Neural cell (in vitro differentiated cells): ENCODE data around the gene MGLL. TPM values are rescaled to one million over a fixed set of nuclear protein-coding genes. Genes with fewer than 3 reads are reported as not detected.

Source experiments
- H2AFZ ChIP-seq: fragments of 200-600, 300-800 bp; sonication (generic), shearing (Covaris generic); 2 replicates; pipeline ENCODE4 v1.6.0; 2014; ENCODE audit warnings: low read depth, mild to moderate bottlenecking, antibody characterized with exemption, low read length, moderate library complexity
- H3F3A ChIP-seq: fragments of 200-600 bp; shearing (Covaris generic); 2 replicates; pipeline ENCODE4 v1.6.1; 2016; ENCODE audit warnings: mild to moderate bottlenecking, moderate library complexity, mixed read lengths, antibody characterized with exemption, low read length; ENCODE audit not compliant: insufficient read depth, poor library complexity, severe bottlenecking
- H3K27ac ChIP-seq: fragments of 200-600, 300-800 bp; sonication (generic), shearing (Covaris generic); 2 replicates; pipeline ENCODE4 v1.5.1; 2014; ENCODE audit warnings: mild to moderate bottlenecking, low read length, moderate library complexity
- H3K27me3 ChIP-seq: fragments of 300-800, 200-600 bp; sonication (generic), shearing (Covaris generic); 2 replicates; pipeline ENCODE4 v1.6.0; 2014; ENCODE audit warnings: mild to moderate bottlenecking, low read depth, low read length, moderate library complexity; ENCODE audit not compliant: insufficient read depth
- H3K36me3 ChIP-seq: fragments of 300-800, 200-600 bp; sonication (generic), shearing (Covaris generic); 2 replicates; pipeline ENCODE4 v1.5.1; 2014; ENCODE audit warnings: mild to moderate bottlenecking, antibody characterized with exemption, low read length, moderate library complexity; ENCODE audit not compliant: insufficient read depth
- H3K4me2 ChIP-seq: fragments of 300-800, 200-600 bp; sonication (generic), shearing (Covaris generic); 2 replicates; pipeline ENCODE4 v1.6.0; 2014; ENCODE audit warnings: mild to moderate bottlenecking, low read length
- H3K4me3 ChIP-seq: fragments of 300-800, 200-600 bp; sonication (generic), shearing (Covaris generic); 2 replicates; pipeline ENCODE4 v1.5.1; 2014; ENCODE audit warnings: mild to moderate bottlenecking, low read length, moderate library complexity
- H3K79me2 ChIP-seq: fragments of 200-600 bp; shearing (Covaris generic); replicated peaks from 2 replicates; pipeline ENCODE4 v1.6.0; 2014; ENCODE audit warnings: mild to moderate bottlenecking, low read length, moderate library complexity; ENCODE audit not compliant: insufficient read depth
- H3K9ac ChIP-seq: fragments of 300-800, 200-600 bp; sonication (generic), shearing (Covaris generic); 2 replicates; pipeline ENCODE4 v1.6.1; 2016; ENCODE audit warnings: mild to moderate bottlenecking, low read length, mixed read lengths
- H3K9me2 ChIP-seq: fragments of 200-600 bp; shearing (Covaris generic); 2 replicates; pipeline ENCODE4 v1.6.1; 2016; ENCODE audit warnings: mild to moderate bottlenecking, low read length, mixed read lengths; ENCODE audit not compliant: insufficient read depth
- H3K9me3 ChIP-seq: fragments of 200-600, 300-800 bp; sonication (generic), shearing (Covaris generic); 2 replicates; pipeline ENCODE4 v1.6.1; 2016; ENCODE audit warnings: mild to moderate bottlenecking, mixed run types, low read length, moderate library complexity, mixed read lengths
- H4K20me1 ChIP-seq: fragments of 200-600 bp; shearing (Covaris generic); 2 replicates; pipeline ENCODE4 v1.6.1; 2016; ENCODE audit warnings: mild to moderate bottlenecking, mixed run types; ENCODE audit not compliant: insufficient read depth
- EP300 ChIP-seq: fragments of 450-650 bp; conservative IDR thresholded peaks from 2 replicates; pipeline ENCODE4 v1.6.1; 2014; ENCODE audit warnings: antibody characterized with exemption, mild to moderate bottlenecking, moderate library complexity; ENCODE audit not compliant: poor library complexity, severe bottlenecking
- EZH2 ChIP-seq: fragments of 200-600, 300-800 bp; shearing (Covaris generic), sonication (generic); IDR thresholded peaks from 2 replicates; pipeline ENCODE4 v1.6.1; 2014; ENCODE audit warnings: antibody characterized with exemption, low read length, borderline replicate concordance, mild to moderate bottlenecking; ENCODE audit not compliant: insufficient read depth, poor library complexity, severe bottlenecking
- MXI1 ChIP-seq: fragments of 450-650 bp; conservative IDR thresholded peaks from 2 replicates; pipeline ENCODE4 v1.6.1; 2014; ENCODE audit warnings: antibody characterized with exemption, mild to moderate bottlenecking; ENCODE audit not compliant: poor library complexity, severe bottlenecking
- POLR2AphosphoS5 ChIP-seq: IDR thresholded peaks from 2 replicates; pipeline ENCODE4 v1.6.1; 2012
- RAD21 ChIP-seq: fragments of 450-650 bp; conservative IDR thresholded peaks from 2 replicates; pipeline ENCODE4 v1.6.1; 2014; ENCODE audit warnings: antibody characterized with exemption, mild to moderate bottlenecking, moderate library complexity
- REST ChIP-seq: IDR thresholded peaks from 2 replicates; pipeline ENCODE4 v1.6.1; 2012; ENCODE audit warnings: borderline replicate concordance
- SMC3 ChIP-seq: fragments of 450-650 bp; conservative IDR thresholded peaks from 2 replicates; pipeline ENCODE4 v1.6.1; 2014; ENCODE audit warnings: antibody characterized with exemption, mild to moderate bottlenecking, moderate library complexity; ENCODE audit not compliant: poor library complexity
- TAF1 ChIP-seq: IDR thresholded peaks from 2 replicates; pipeline ENCODE4 v1.6.1; 2012; ENCODE audit warnings: low read depth
- polyA plus RNA-seq: library from polyadenylated mRNA; depleted of rRNA; stranded (reverse); fragments of >200 nt; gene quantifications from 2 replicates; pipeline ENCODE4 v1.2.3, GENCODE V29; 2014
- TF ChIP-seq, protein P1 (sequence below): fragments of 450-650 bp; IDR thresholded peaks from 2 replicates; pipeline ENCODE4 v1.5.1; 2014; ENCODE audit warnings: antibody characterized with exemption, mild to moderate bottlenecking, moderate library complexity; ENCODE audit not compliant: poor library complexity, severe bottlenecking

Gene MGLL
- polyA plus RNA-seq, 1 donor from 2014 or later = 2.0 TPM

- Histone ChIP-seq H4K20me1 (no peaks in the 10 kb centered on the region), H3F3A (no peaks in the 10 kb centered on the region), H3K9ac (no peak overlapping the region), H3K9me3 (no peaks in the 10 kb centered on the region), H3K9me2 (no peaks in the 10 kb centered on the region), H2AFZ (no peak overlapping the region), H3K4me3 (no peak overlapping the region), H3K79me2 (no peaks in the 10 kb centered on the region), H3K36me3 (no peaks in the 10 kb centered on the region), H3K4me2 (no peak overlapping the region), H3K27ac (no peak overlapping the region), H3K27me3 (no peaks in the 10 kb centered on the region)
- TF ChIP-seq EP300 = no peak
- no peak for TF ChIP-seq REST
- no peak for TF ChIP-seq MXI1
- no peak for TF ChIP-seq RAD21
- TF ChIP-seq POLR2AphosphoS5 = no peak
- no peak for TF ChIP-seq SMC3
- no peak for TF ChIP-seq TAF1
- no peak for TF ChIP-seq EZH2
- TF ChIP-seq, protein P1, sequence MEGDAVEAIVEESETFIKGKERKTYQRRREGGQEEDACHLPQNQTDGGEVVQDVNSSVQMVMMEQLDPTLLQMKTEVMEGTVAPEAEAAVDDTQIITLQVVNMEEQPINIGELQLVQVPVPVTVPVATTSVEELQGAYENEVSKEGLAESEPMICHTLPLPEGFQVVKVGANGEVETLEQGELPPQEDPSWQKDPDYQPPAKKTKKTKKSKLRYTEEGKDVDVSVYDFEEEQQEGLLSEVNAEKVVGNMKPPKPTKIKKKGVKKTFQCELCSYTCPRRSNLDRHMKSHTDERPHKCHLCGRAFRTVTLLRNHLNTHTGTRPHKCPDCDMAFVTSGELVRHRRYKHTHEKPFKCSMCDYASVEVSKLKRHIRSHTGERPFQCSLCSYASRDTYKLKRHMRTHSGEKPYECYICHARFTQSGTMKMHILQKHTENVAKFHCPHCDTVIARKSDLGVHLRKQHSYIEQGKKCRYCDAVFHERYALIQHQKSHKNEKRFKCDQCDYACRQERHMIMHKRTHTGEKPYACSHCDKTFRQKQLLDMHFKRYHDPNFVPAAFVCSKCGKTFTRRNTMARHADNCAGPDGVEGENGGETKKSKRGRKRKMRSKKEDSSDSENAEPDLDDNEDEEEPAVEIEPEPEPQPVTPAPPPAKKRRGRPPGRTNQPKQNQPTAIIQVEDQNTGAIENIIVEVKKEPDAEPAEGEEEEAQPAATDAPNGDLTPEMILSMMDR = no peak
Observed at GRCh38 chr3:127787071-127787490, 35.2 kb downstream of the MGLL start.

GRCh38 chr3:127786353-127787070 is 35.8 kb downstream of the MGLL start:
- no peaks in the 10 kb centered on the region for H3K79me2 ChIP-seq
- H3K9ac ChIP-seq = no peak overlapping the region

More at GRCh38 chr3:127786353-127787070, 35.8 kb downstream of the MGLL start:
- no peak overlapping the region for H3K4me2 ChIP-seq
- no peak overlapping the region for H3K27ac ChIP-seq
- H3K36me3 ChIP-seq = no peaks in the 10 kb centered on the region
- no peaks in the 10 kb centered on the region for H3K27me3 ChIP-seq
- no peak overlapping the region for H3K4me3 ChIP-seq
- no peaks in the 10 kb centered on the region for H3F3A ChIP-seq
- TF ChIP-seq REST = no peak
- no peak for TF ChIP-seq EP300
- TF ChIP-seq MXI1 = no peak
- TF ChIP-seq EZH2 = no peak
- no peak for TF ChIP-seq RAD21
- no peak for TF ChIP-seq TAF1
- TF ChIP-seq, protein P1 = no peak
- no peak for TF ChIP-seq SMC3
- no peak for TF ChIP-seq POLR2AphosphoS5
- no peak overlapping the region for H2AFZ ChIP-seq
- no peaks in the 10 kb centered on the region for H3K9me3 ChIP-seq
- H4K20me1 ChIP-seq = no peaks in the 10 kb centered on the region
- no peaks in the 10 kb centered on the region for H3K9me2 ChIP-seq
